Measurements from ENCODE around the gene TRIM72. TPM values are rescaled to one million over a fixed set of nuclear protein-coding genes. Genes with fewer than 3 reads are reported as not detected.
"Not testable (repeated sequence)": the region's sequence is repeated elsewhere in the genome, so short reads cannot be mapped to it uniquely, and the experiment has no call there.

TRIM72 gene
- total RNA-seq, 2 donors from 2014 or later = 0.02 TPM; not detected in 1

GRCh38 chr16:31268891-31269290 lies 55.0 kb downstream of the TRIM72 start:
- Histone ChIP-seq H3K36me3 (no peaks in the 10 kb centered on the region), H3K9me3 (no peaks in the 10 kb centered on the region), H3K27ac (no peak overlapping the region), H3K4me3 (no peak overlapping the region), H3K27me3 (no peaks in the 10 kb centered on the region), H3K9ac (ENCODE audit: low read depth in 2 of 2, low read length in 2 of 2) (no peak overlapping the region), H3K4me1 (no peaks in the 10 kb centered on the region)
- DNase-seq = no peak
- no peak for TF ChIP-seq CTCF (IDR thresholded peaks at IDR 0.05)
- intact Hi-C loops (cut with DNase I) = no loop called here

DNA sequence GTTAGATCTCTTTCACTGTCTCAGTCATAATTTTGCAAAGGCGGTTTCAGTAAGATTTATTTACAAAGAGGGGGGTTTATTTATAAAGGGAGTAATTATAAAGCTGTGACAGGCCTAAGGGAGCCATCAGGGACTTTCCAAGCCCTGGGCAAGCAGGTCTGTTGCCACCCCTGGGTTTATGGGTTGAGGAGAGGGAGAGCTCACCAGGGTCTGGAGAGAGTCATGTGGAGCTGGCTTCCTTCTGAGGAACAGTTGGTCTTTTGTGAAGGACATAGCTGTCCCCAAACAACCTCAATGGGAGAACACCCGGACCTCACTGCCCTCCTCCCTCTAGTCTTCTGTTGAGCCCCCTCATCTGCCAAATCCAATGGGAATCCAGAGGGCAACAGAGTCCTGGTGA lies 55.6 kb downstream of the TRIM72 start:
- H3K9me3 ChIP-seq = no peaks in the 10 kb centered on the region
- H3K27ac ChIP-seq = no peak overlapping the region
- TF ChIP-seq CTCF (IDR thresholded peaks at IDR 0.05) = no peak
- no peak for DNase-seq
- intact Hi-C loops (cut with DNase I) = no loop called here
- H3K27me3 ChIP-seq = no peaks in the 10 kb centered on the region
- no peak overlapping the region for H3K9ac ChIP-seq (ENCODE audit: low read depth in 2 of 2, low read length in 2 of 2)
- H3K36me3 ChIP-seq = no peaks in the 10 kb centered on the region
- no peak overlapping the region for H3K4me3 ChIP-seq
- no peaks in the 10 kb centered on the region for H3K4me1 ChIP-seq

GRCh38 chr16:31269973-31270372 lies 56.1 kb downstream of the TRIM72 start:
- DNase-seq; H3K27me3 ChIP-seq; H3K27ac ChIP-seq; intact Hi-C loops (cut with DNase I); H3K4me1 ChIP-seq; H3K36me3 ChIP-seq; H3K9me3 ChIP-seq; H3K9ac ChIP-seq (ENCODE audit: low read depth in 2 of 2, low read length in 2 of 2); H3K4me3 ChIP-seq: not testable (repeated sequence)

- no peaks in the 10 kb centered on the region for H3K36me3 ChIP-seq
- no peak for TF ChIP-seq CTCF (IDR thresholded peaks at IDR 0.05)
- no peak overlapping the region for H3K9ac ChIP-seq (ENCODE audit: low read depth in 2 of 2, low read length in 2 of 2)
- DNase-seq = no peak
- intact Hi-C loops (cut with DNase I) = no loop called here
- no peak overlapping the region for H3K27ac ChIP-seq
- H3K4me1 ChIP-seq = no peaks in the 10 kb centered on the region
- no peak overlapping the region for H3K4me3 ChIP-seq
- H3K9me3 ChIP-seq = no peaks in the 10 kb centered on the region
- H3K27me3 ChIP-seq = no peaks in the 10 kb centered on the region
These were observed 56.9 kb downstream of the TRIM72 start for GRCh38 chr16:31270795-31271194.

DNA sequence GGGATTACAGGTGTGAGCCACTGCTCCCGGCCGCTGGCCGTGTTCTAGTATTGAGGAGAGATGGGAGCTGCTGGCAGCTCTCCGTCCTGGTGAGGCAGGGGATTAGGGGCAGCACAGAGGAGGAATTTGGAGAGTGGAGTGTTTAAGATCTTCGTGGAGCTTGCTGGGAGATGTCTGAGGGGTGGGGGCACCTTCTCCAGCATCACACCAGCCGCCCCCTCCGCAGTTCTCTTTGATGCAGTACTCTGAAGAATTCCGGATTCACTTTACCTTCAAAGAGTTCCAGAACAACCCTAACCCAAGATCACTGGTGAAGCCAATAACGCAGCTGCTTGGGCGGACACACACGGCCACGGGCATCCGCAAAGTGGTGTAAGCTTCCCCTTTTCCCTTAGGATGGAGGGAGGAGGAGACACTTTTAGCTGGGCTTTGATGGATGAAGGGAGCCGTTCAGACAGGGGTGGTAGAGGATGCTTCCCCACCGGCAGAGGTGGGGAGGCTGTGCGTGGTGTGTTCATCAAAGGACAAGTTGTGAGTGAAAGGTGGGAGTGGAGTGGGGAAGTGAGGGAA lies 57.8 kb downstream of the TRIM72 start:
- no peak for DNase-seq
- no peaks in the 10 kb centered on the region for H3K27me3 ChIP-seq

More for the DNA sequence above, 57.8 kb downstream of the TRIM72 start:
- Histone ChIP-seq H3K9ac (ENCODE audit: low read depth in 2 of 2, low read length in 2 of 2) (no peak overlapping the region), H3K9me3 (no peaks in the 10 kb centered on the region), H3K36me3 (no peaks in the 10 kb centered on the region), H3K4me1 (no peaks in the 10 kb centered on the region), H3K27ac (no peak overlapping the region), H3K4me3 (no peak overlapping the region)
- TF ChIP-seq CTCF (IDR thresholded peaks at IDR 0.05) = no peak
- intact Hi-C loops (cut with DNase I) = no loop called here
